GM23248 (cell line): Measurements from ENCODE around the gene MYO5B.

Source experiments
- EZH2 ChIP-seq: fragments of 200-600 bp; sonication (generic); IDR thresholded peaks from 2 replicates; pipeline ENCODE4 v1.6.1; 2018; ENCODE audit warnings: antibody characterized with exemption, mild to moderate bottlenecking; ENCODE audit not compliant: insufficient read depth, poor library complexity, severe bottlenecking
- EZH2phosphoT487 ChIP-seq: fragments of 200-600 bp; sonication (generic); IDR thresholded peaks from 2 replicates; pipeline ENCODE4 v1.6.1; 2018; ENCODE audit warnings: antibody characterized with exemption, moderate library complexity, mild to moderate bottlenecking, low read depth; ENCODE audit not compliant: insufficient read depth

DNA sequence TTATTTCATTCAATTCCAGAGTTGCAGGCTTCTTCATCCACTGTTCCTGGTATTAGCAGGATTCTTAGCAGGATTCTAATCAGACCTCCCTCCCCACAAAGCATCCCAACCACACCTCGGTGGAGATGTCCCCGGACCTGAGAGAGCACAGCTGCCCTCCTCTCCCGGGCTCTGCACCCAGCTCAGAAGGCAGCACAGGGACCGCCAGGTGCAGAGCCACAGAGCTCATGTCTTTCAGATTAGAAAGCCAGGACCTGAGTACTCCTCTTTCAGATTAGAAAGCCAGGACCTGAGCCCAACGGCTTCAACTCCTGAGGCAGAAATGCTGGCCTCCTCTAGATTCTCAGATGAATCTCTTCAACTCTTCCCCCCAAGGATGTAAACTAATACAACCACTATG is 152.3 kb downstream of the MYO5B start:
- no peak for TF ChIP-seq EZH2phosphoT487
- no peak for TF ChIP-seq EZH2
